ENCODE measurements around the gene C1orf167.

DNA sequence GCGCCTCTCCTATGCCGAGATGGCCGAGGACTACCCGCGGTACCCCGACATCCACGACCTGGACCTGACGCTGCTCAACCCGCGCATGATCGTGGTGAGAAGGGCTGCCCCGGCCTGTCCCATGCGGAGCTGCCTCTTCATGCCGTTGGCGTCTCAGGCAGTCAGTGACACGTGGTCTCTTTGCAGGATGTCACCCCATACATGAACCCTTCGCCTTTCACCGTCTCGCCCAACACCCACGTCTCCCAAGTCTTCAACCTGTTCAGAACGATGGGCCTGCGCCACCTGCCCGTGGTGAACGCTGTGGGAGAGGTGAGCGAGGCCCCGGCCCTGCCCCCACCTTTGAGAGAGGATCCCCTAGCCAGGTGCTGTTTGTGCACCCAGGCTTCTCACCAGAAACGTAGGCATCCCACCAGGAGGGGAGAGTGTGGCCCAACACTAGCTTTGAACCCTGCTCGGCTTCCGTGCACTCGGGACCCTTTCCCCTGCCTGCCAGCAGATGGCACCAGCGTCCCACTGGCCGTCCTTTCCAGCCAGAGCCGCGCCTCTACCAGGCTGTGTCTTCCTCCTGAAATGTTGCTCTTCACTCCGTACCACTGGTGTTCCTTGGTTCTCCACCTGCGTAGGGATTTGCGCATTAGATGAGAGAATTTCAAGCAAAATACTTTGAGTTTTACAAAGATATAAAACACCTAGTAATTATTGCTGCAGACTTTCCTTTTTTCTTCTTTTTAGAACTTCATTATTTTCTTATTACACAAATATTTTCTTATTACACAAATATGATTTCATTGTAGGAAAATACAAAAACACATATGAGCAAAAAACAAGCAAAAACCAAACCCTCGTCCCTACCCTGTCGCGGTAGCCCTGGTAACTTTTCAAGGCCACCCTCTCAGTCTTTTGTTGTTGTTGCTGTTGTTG is 76.6 kb downstream of the C1orf167 start:
- TF ChIP-seq, protein P1, sequence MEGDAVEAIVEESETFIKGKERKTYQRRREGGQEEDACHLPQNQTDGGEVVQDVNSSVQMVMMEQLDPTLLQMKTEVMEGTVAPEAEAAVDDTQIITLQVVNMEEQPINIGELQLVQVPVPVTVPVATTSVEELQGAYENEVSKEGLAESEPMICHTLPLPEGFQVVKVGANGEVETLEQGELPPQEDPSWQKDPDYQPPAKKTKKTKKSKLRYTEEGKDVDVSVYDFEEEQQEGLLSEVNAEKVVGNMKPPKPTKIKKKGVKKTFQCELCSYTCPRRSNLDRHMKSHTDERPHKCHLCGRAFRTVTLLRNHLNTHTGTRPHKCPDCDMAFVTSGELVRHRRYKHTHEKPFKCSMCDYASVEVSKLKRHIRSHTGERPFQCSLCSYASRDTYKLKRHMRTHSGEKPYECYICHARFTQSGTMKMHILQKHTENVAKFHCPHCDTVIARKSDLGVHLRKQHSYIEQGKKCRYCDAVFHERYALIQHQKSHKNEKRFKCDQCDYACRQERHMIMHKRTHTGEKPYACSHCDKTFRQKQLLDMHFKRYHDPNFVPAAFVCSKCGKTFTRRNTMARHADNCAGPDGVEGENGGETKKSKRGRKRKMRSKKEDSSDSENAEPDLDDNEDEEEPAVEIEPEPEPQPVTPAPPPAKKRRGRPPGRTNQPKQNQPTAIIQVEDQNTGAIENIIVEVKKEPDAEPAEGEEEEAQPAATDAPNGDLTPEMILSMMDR (IDR thresholded peaks at IDR 0.05; ENCODE audit: low read depth, low read length) = peak; percentile 96
- TF ChIP-seq, protein P2, sequence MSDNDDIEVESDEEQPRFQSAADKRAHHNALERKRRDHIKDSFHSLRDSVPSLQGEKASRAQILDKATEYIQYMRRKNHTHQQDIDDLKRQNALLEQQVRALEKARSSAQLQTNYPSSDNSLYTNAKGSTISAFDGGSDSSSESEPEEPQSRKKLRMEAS (IDR thresholded peaks at IDR 0.05; ENCODE audit: low read depth, low read length) = no peak
- no peak for TF ChIP-seq POLR2A (IDR thresholded peaks at IDR 0.05; ENCODE audit: extremely low read depth, insufficient read length)
- TF ChIP-seq MYC (IDR thresholded peaks at IDR 0.05; ENCODE audit: low read depth, low read length) = no peak

Data from NB4 (cell line).